ENCODE data around the gene CDC42EP3.

CDC42EP3 gene

DNA sequence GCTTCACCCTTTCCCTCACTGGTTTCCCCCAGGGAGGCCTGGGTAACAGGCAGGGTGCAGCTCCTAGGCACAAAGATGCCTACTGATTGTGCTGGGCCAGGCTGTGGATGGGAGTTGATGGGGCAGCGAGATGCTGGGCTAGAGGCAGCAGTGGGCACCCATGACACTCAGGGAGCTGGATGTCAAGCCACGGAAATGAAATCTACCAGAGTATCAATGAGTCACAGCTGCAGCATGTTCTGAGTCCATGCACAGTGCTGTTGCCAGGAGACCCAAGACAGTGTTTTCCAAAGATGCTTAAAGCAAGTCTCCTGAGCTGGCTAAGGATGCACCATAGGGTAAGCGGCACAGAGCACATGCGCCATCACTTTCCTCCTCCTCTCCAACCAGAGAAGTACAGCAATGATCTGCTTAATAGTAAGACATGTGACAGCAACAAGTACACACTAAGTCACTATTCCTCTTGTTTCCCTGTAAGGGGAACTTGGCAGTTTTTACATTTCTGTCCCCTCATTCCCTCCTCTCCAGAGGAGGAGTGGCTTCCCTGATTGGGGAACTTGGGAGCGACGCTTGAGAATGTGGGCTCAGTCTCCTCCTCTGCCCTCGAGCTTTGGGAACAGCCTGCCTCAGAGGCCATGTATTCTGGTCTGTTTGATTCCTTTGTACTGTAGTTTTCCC is 57.2 kb downstream of the CDC42EP3 start:
- DNase-seq: no peak

DNA sequence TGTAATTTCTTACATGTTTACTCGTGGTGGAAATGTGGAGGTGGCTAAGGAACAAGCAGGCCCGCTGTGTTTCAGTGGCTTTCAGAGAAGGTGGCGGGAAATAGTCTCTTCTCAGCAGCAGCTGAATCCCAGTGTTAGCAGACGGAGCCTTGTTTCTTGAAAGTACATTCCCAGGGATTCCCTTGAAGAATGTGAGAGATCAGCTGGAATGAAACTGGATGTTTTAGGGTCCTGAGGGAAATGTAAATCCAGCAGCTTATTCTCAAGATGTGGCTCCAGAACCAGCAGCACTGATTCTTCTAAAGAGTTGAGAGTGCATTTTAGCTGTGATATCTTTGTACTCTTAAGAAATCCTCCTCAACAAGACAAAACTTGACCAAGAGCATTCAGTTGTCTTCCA is 59.1 kb downstream of the CDC42EP3 start:
- no peak for DNase-seq

DNA sequence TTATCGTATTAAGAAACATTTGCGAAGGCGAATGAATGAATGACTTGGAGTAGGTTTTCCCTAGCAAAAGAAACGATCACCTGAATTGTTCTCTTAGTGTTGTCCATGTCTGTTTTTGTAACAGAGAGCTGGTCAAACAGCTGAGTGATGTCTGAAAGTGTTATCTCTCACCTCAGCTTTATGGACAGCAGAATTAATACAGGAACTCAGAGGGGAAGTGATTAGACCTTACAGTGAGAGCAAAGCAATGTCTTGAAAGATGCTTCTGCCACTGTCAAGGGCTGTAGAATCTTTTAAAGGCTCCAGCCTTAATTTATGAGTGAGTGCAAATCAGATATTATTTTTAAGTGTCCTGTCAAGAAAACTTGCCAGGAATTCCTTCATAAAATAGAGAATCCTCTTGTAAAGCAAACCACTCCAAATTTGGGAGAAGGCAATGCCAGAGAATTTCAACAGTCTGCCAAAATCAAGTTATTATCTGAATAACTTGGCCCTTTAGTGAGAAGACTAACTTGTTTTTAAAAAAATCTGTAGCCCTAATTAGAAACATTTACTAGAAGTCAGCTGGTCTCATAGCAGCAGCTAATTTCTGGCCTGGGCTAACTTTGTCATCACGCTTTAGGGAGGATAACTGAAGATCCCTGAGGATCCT is 60.7 kb downstream of the CDC42EP3 start:
- DNase-seq: no peak

DNA sequence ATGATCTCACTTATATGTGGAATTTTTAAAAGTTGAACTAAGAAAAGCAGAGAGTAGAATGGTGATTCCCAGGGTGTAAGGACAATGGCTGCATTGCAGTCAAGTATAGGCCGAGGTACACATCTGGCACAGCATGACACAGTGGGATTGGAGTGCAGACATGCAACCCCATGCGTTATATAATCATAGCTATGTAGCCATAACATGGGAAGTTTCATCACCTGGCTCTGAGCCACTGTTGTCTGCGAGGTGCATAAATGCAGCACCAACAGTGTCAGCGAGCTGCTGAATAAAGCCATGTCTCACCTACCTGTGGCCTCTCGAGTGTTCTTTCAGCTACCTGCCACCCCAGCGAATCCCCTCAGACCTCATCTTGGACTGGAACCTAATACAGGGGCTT is 61.7 kb downstream of the CDC42EP3 start:
- DNase-seq: no peak

DNA sequence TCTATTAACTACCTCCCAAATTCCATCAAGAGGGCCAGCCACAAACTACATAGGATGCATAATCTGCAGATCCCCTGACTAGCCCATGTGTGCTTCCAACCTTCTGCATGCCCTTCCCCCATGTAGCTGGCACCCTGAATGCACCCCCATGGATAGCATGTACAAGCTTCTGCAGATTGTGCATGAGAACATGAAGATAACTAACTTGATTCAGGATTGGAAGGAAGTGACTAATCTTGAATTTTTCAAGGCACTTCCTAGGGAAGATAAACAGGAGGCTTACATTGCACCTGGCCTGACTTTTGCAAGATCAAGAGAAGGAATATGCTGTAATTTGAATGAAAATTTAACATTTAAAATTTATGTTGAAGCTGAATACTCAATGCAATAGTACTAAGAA is 66.7 kb downstream of the CDC42EP3 start:
- no peak for DNase-seq

DNA sequence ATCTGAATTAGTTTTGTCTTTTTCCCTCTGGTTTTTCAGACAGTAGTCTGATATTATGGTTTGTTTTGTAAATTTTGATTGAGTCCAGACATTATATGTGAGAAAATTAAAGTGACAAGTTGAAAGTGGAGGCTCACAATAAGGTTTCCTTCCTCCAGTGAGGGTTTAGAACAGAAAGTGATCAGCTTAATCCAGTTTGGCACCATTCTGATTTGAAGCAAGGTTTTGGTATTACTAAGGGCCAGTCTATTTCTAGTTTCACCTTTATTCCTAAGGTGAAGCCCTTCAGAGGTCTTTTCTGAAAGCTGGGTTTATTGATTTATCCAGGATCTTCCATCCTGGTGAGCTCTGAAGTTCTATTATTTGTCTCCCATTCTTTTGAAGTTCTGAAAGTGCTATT is 68.7 kb downstream of the CDC42EP3 start:
- DNase-seq: no peak

DNA sequence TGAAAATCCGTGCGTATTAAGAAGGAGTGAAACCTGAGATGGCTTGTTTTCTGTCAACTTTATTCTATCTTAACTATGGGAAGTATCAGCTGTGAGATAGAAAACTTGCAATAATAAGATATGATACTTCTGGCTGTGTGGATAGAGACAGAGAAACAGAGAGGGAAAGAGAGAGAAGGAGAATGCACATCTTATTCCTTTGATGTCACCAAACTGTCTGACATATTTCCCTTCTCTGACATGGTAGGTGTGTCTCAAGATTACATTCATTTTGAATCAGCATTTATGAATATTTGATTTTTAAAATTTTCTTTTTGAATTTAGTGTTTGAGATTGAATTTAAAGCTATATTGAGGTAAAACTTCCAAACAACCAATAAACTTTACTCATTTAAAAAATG is 69.4 kb downstream of the CDC42EP3 start:
- DNase-seq: no peak

DNA sequence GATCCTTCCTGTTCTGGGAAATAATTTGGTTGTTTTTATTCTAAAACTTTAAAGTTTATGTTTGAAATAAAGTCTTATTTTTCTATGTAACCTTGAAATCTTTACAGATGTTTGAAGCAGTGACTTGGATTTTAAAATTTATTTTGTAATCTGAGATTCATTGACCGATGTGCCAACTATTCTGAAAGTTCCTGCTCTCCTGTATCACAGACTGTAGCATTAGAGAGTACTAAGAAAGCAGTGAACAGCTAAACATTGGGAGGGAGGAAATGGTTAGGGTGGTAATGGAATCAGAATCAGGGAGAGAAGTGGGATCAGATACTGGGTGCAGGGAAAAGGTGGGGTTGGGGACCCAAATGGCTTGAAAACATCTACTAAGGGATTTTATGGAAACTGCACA is 69.9 kb downstream of the CDC42EP3 start:
- DNase-seq: no peak

DNA sequence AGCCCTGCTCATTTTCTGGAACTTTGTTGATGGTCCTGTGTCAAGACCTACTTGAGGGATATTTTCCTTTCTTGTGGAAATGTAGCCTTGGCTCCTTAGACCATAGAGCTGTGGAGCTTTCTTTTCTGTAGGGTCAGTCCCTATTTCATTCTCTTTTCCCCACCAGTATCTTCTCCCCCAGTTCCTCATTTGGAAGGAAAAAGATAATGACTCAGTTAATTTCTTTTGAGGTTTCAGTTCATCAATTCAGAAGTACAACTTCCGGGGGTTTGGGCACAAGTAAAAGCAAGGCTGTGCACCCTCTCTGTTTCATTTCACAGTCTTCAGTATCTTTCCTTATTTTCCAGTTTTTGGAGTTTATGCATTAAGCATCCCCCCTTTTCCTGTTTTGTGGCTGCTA is 70.7 kb downstream of the CDC42EP3 start:
- DNase-seq: no peak

DNA sequence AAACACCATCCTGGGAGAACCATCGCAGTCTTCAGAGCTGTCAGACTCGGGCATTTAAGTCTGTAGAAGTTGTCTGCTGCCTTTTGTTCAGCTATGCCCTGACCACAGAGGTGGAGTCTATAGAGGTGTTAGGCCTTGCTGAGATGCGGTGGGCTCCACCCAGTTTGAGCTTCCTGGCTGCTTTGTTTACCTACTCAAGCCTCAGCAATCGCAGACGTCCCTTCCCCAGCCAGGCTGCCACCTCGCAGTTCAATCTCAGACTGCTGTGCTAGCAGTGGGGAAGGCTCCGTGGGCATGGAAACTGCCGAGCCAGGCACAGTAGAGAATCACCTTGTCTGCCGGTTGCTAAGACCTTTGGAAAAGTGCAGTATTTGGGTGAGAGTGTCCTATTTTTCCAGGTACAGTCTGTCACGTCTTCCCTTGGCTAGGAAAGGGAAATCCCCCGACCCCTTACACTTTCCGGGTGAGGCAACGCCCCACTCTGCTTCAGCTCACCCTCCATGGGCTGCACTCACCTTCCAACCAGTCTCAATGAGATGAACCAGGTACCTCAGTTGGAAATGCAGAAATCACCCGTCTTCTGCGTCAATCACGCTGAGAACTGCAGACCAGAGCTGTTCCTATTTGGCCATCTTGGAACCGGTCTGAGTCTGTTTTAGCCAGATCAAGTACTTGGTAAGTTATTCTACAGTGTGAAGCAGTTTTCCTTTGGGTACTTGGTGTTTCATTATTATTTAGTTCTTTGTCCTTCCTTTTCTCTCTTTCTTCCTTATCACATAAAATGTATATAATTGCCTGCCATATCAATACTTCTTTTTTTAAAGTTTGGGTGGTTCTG is 71.5 kb downstream of the CDC42EP3 start:
- DNase-seq: no peak

DNA sequence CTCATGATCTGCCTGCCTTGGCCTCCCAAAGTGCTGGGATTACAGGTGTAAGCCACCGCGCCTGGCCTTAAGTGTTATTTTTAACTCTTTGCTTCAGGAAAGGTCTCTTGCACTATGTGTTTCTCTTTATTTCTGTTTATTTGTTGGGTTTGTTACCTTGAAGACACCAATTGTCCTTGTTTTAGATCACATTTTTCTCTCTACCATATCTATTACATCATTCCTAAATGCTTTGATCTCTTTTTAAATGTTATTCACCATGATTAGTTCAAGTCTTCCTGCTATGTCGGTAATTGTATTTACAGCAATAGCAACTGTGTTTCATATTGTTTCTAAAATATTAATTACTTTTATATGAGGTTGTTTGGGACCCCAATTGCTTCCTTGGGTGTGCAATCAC is 77.7 kb downstream of the CDC42EP3 start:
- no peak for DNase-seq

DNA sequence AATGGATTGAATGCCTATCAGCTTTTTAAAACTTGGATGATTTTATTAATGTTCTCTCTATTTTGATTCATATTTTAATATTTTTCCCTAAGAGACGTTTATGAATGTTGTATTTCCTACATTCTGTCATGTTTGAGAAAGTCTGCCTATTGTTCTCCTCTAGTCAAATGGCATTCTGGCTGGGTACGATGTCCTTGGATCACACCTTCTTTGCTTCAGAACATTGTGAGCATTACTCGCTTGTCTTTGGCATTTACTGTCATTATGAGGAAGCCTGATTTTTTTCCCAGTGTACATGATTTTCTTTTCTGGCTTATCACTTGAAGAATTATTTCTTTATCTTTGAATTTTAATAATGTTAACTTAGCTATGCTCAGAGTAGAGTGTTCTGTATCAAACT is 78.4 kb downstream of the CDC42EP3 start:
- DNase-seq: no peak

Data from COR-L47 (cell line).